Adrenal gland (tissue), 12 donors: ENCODE results near the gene ITGB4. TPM values are rescaled to one million over a fixed set of nuclear protein-coding genes. Genes with fewer than 3 reads are reported as not detected.

Source experiments
- DNase-seq, 7 donors: peaks; one replicate each; pipeline ENCODE4 v3.0.0-alpha.2; 2019 to 2020
- H3K27ac ChIP-seq, 5 donors: fragments of 200-600 bp; sonication (generic) in 4 of 5; 1 replicate in 3 of 5; 2 replicates in 2 of 5; pipeline versions ENCODE4 v1.5.1 to v1.8.0; 2016 to 2020; ENCODE audit warnings: mild to moderate bottlenecking in 1 of 5
- H3K27me3 ChIP-seq: fragments of 200-600 bp; 2 replicates; pipeline ENCODE4 v1.8.0; 2021
- H3K36me3 ChIP-seq, 2 donors: fragments of 200-600 bp; replicated peaks in 1 of 2; 1 replicate in 1 of 2; 2 replicates in 1 of 2; pipeline versions ENCODE4 v1.5.1 to v1.8.0; 2018 to 2022
- H3K4me1 ChIP-seq, 2 donors: fragments of 200-600 bp; replicated peaks in 1 of 2; 1 replicate in 1 of 2; 2 replicates in 1 of 2; pipeline versions ENCODE4 v1.5.1 to v1.8.0; 2018 to 2021
- H3K4me3 ChIP-seq, 4 donors: fragments of 200-600 bp; sonication (generic) in 3 of 4; one replicate each; pipeline ENCODE4 v1.5.1; 2016 to 2018
- H3K9me3 ChIP-seq, 3 donors: fragments of 200-600 bp; sonication (generic) in 1 of 3; replicated peaks in 1 of 3; 1 replicate in 2 of 3; 2 replicates in 1 of 3; pipeline versions ENCODE4 v1.5.1 to v1.8.0; 2016 to 2021
- POLR2A ChIP-seq, 2 donors: fragments of 450-650 bp; IDR thresholded peaks; one replicate each; pipeline ENCODE4 v1.6.1; 2017; ENCODE audit warnings: antibody characterized with exemption in 2 of 2, mild to moderate bottlenecking in 2 of 2, moderate library complexity in 1 of 2
- WGBS, 4 donors: extraction: QIAGEN DNeasy Blood & Tissue Kit in 2 of 4; methylation state at CpG; one replicate each; pipeline versions ENCODE4 v1.1.5 to v1.1.7; 2013 to 2017; 5-methylcytosine and 5-hydroxymethylcytosine counted together
- intact Hi-C, 2 donors: fragments of 100-400 bp; cut with DNase I; formaldehyde crosslinking; loops; one replicate each; pipeline versions ENCODE4 v1.14.1 to v1.15.0; 2022 to 2023
- polyA plus RNA-seq, 3 donors: library from polyadenylated mRNA; stranded (reverse); fragments of 200-250 nt in 2 of 3; fragments of 350-450 nt in 1 of 3; fragmentation: Illumina TruSeq in 1 of 3; extraction: RNeasy Lipid Tissue Mini Kit (QIAGEN cat#74804) in 1 of 3; gene quantifications; one replicate each; pipeline ENCODE4 v1.2.3, GENCODE V29; 2013 to 2014
- total RNA-seq, 9 donors: library from RNA; depleted of rRNA in 4 of 9; stranded (reverse); fragments of >200 nt in 4 of 9; fragments of 120-200 nt in 1 of 9; fragmentation: NEBNext Ultra II Directional in 1 of 9; extraction: Animal tissue kit (Norgen Biotek cat#: 25700) in 1 of 9; gene quantifications; one replicate each; pipeline versions ENCODE4 v1.1.0 to v1.2.4, GENCODE V29; 2013 to 2023
- TF ChIP-seq, protein P1 (sequence below), 6 experiments: fragments of 450-650 bp in 4 of 6; fragments of 200-600 bp in 2 of 6; sonication (generic) in 1 of 6; IDR thresholded peaks; 1 replicate in 5 of 6; 2 replicates in 1 of 6; pipeline versions ENCODE4 v1.5.1 to v1.8.0; 2016 to 2021; ENCODE audit warnings: antibody characterized with exemption in 6 of 6, mild to moderate bottlenecking in 2 of 6, moderate library complexity in 1 of 6
- donor health status: healthy with polysubstance abuse.
- donor health status: Bipolar disorder and iron deficiency.
- donor health status: DM: yes; HTN: yes; CAD: no.
- donor health status: DM: no; HTN: no; CAD: no.
- donor health status: DM: no; HTN: no; CAD: no.
- donor health status: DM: yes; HTN: yes; CAD: no.

Gene ITGB4
- total and polyA plus RNA-seq, 12 donors = 1.00 to 12.5 (median 6.9) TPM

DNA sequence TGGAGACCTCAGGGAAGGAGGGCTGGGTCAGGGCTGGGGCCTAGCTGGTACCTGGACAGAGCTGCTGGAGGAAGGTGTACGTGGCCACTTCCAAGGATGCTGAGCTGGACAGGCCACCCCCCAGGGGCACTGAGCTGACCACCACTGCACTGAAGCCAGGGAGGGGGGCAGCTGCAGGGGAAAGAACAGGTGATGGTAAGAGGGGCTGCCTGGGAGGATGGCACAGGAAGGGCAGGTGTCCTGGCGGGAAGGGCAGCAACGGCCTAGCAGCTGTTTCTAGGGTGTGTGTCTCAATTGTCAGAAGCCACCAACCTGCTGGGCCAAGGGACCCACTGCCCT is 42.0 kb downstream of the ITGB4 start:
- no peak overlapping the region for H3K27ac ChIP-seq
- no peaks in the 10 kb centered on the region for H3K9me3 ChIP-seq
- no peaks in the 10 kb centered on the region for H3K27me3 ChIP-seq
- TF ChIP-seq, protein P1, sequence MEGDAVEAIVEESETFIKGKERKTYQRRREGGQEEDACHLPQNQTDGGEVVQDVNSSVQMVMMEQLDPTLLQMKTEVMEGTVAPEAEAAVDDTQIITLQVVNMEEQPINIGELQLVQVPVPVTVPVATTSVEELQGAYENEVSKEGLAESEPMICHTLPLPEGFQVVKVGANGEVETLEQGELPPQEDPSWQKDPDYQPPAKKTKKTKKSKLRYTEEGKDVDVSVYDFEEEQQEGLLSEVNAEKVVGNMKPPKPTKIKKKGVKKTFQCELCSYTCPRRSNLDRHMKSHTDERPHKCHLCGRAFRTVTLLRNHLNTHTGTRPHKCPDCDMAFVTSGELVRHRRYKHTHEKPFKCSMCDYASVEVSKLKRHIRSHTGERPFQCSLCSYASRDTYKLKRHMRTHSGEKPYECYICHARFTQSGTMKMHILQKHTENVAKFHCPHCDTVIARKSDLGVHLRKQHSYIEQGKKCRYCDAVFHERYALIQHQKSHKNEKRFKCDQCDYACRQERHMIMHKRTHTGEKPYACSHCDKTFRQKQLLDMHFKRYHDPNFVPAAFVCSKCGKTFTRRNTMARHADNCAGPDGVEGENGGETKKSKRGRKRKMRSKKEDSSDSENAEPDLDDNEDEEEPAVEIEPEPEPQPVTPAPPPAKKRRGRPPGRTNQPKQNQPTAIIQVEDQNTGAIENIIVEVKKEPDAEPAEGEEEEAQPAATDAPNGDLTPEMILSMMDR (IDR thresholded peaks at IDR 0.05) = no peak
- no peak for TF ChIP-seq POLR2A (IDR thresholded peaks at IDR 0.05)
- H3K36me3 ChIP-seq = peaks cover 0 to 2% of the 10 kb centered on the region in 2 donors
- 88 to 100% (median 94%) methylated on average over 3 of the region's 3 CpGs for WGBS, 4 donors
- DNase-seq = no peak
- no peak overlapping the region for H3K4me3 ChIP-seq
- intact Hi-C loops = loop anchor here (10.0 kb wide), 2 partner anchors 52 to 62 kb away; no protein-coding TSS in a partner anchor
- H3K4me1 ChIP-seq = peaks cover 2 to 13% of the 10 kb centered on the region in 2 donors

DNA sequence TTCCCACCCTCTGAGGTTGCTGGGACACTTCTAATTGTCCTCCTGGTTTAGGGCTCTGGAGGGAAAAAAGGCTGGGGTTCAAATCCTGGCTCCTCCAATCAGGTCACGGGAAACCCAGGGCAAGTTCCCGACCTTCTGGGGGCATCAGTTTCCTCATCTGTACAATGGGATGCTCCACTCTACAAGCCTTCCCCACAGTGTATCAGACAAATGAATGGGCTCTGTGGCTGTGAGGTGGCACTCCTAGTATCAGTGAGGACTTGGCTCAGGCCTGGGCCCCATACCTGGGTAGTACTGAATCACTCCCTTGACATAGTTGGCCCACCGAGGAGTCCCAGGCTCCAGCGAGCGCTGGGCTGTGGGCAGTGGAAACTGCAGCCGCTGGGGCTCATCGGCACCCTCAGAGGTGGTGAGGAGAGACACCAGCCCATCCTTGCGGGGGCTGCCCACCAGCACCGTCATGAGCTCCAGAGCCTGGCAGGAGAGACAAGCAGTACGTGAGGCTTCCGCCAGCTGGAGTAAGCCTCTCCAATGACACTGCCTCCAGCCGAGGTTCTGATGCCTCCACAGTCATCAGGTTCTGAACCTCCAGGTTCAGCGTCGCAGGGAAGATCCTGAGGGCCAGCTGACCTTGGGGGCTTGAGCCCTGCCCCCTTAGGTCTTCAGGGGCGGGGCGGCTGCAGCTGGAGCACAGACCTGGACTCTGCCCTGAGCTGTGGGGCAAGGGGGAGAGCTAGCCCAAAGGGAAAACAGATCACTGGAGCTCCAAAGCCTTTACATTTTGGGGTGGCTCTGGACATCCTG is 42.6 kb downstream of the ITGB4 start:
- H3K4me1 ChIP-seq = peaks cover 2 to 13% of the 10 kb centered on the region in 2 donors
- no peaks in the 10 kb centered on the region for H3K36me3 ChIP-seq
- H3K27ac ChIP-seq = peak overlapping the region in 2 of 5 donors; percentile 84 to 91
- WGBS, 4 donors = 45 to 80% (median 73%) methylated on average over 4 to 16 of the region's 16 CpGs
- intact Hi-C loops = loop anchor here (10.0 kb wide), 2 partner anchors 51 to 61 kb away; no protein-coding TSS in a partner anchor
- peak in 1 of 7 donors; percentile 16 for DNase-seq
- H3K9me3 ChIP-seq = no peaks in the 10 kb centered on the region
- H3K27me3 ChIP-seq = no peaks in the 10 kb centered on the region
- H3K4me3 ChIP-seq = peak overlapping the region in 1 of 4 donors; percentile 57
- TF ChIP-seq POLR2A (IDR thresholded peaks at IDR 0.05) = no peak
- TF ChIP-seq, protein P1 (IDR thresholded peaks at IDR 0.05) = no peak

DNA sequence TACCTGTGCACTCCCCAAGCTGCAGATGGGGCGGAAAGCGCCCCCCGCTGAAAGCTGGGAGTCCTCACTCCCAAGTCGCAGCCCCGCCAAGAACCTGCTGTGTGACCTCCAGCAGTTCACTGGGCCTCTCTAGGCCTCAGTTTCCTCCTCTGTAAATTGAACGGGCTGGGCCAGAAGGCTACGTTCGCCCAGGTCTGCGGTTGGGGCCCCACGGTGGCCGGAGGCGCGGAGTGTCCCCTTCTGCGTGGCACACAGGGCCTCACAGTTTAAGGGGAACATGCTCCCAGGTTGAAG is 43.1 kb downstream of the ITGB4 start:
- H3K9me3 ChIP-seq = no peaks in the 10 kb centered on the region
- 9 to 37% (median 19%) methylated on average over 6 to 14 of the region's 14 CpGs for WGBS, 4 donors
- H3K4me1 ChIP-seq = peaks cover 2 to 13% of the 10 kb centered on the region in 2 donors
- H3K36me3 ChIP-seq = no peaks in the 10 kb centered on the region
- H3K27me3 ChIP-seq = no peaks in the 10 kb centered on the region
- peak in 1 of 7 donors; percentile 28 for DNase-seq
- intact Hi-C loops = loop anchor here (10.0 kb wide), 2 partner anchors 50 to 60 kb away; no protein-coding TSS in a partner anchor
- no peak for TF ChIP-seq POLR2A (IDR thresholded peaks at IDR 0.05)
- TF ChIP-seq, protein P1 (IDR thresholded peaks at IDR 0.05) = peak in 1 of 6 experiments; percentile 44
- peak overlapping the region in 3 of 5 donors; percentile 68 to 91 (median 84) for H3K27ac ChIP-seq
- H3K4me3 ChIP-seq = peak overlapping the region in 3 of 4 donors; percentile 16 to 57 (median 51)

DNA sequence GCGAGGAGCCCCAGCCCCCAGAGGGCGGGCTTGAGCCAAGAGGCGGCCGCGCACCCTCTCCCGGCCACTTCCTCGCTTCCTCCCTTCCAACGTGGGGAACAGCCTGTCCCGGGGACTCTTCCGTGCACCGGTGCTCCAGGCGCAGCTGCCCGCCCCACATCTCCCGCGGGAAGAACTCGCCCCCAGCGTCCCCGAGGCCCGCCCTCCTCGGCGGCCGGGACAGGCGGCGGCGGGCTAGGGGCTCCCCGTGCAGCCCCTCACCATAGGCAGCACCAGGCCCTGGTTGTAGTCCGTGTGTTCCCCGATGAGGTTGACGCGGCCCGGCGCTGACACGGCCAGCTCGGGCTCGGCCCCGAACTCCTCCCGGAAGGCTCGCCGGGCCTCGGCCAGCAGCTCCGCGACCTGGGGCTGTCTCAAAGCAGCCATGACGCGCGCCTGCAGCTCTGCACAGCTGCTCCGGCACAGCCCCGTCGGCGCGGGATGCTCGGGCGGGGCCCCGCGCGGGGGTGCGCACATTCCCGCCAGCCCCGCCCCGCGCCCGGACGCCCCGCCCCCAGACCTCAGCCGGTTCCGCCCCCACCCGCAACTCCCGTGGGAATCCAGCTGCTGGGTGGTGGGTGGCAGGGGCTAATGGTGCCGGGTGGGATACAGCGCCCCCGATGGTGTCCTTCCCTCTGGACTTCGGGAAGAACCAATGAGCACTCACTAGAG is 43.6 kb downstream of the ITGB4 start, which contains the start of gene GALK1:
Gene GALK1, minus strand, starts transcription at position 482 of the 711 bp plus-strand sequence. Its CDS starts 56 bp downstream, at position 426.
- Histone ChIP-seq H3K4me3 (peak within 1 kb of the TSS; percentile 16 to 57 (median 50)), H3K27ac (peak within 1 kb of the TSS in 4 of 5 donors; percentile 40 to 91 (median 76)), H3K9me3 (no peaks in the 10 kb centered on the region), H3K27me3 (no peaks in the 10 kb centered on the region), H3K36me3 (no peaks in the 10 kb centered on the region), H3K4me1 (peaks cover 2 to 13% of the 10 kb centered on the region in 2 donors)
- intact Hi-C loops = loop anchor here (10.0 kb wide), 2 partner anchors 50 to 60 kb away; no protein-coding TSS in a partner anchor
- TF ChIP-seq, protein P1 (IDR thresholded peaks at IDR 0.05) = peak in 5 of 6 experiments; percentile 18 to 58 (median 49)
- peak; percentile 38 to 55 for TF ChIP-seq POLR2A (IDR thresholded peaks at IDR 0.05)
- 0 to 1% (median 0%) methylated on average over 3 to 71 of the region's 71 CpGs; no CpG with 5 or more reads in 1 of the 4 donors for WGBS, 4 donors
- DNase-seq = peak; percentile 67 to 81 (median 75)
